ENCODE data around the gene TMEM222. TPM values are rescaled to one million over a fixed set of nuclear protein-coding genes. Genes with fewer than 3 reads are reported as not detected.

TMEM222 gene
- total and polyA plus RNA-seq, 2 of the 4 experiments (the other 2 are of a cell fraction), result 19.9 to 54.1 TPM

DNA sequence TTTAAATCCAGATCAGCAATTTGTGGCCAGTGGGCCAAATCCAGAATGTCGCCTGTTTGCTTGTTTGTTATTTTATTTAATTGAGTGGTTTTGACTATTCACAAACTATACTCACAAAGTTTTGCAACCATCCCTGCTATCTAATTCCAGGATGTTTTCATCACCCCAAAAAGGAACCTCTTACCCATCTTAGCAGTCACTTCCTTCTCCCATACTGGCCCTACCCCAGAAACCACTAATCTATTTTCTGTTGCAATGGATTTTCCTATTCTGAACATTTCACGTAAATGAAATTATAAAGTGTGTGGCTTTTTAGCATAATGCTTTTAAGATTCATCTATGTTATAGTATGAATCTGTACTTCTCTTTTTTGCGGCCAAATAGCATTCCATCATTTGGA is 46.3 kb upstream of the TMEM222 start:
- no peak overlapping the region for H3K4ac ChIP-seq (ENCODE audit: low read depth, low read length)
- no peak overlapping the region for H2BK20ac ChIP-seq (ENCODE audit: low read depth, low read length)
- H4K20me1 ChIP-seq (ENCODE audit: insufficient read depth, low read length), result no peaks in the 10 kb centered on the region
- no peak overlapping the region for H2BK15ac ChIP-seq (ENCODE audit: low read depth, low read length)
- DNase-seq (no peak), ATAC-seq (ENCODE audit: low read depth) (no peak)
- no peak overlapping the region for H3K4me3 ChIP-seq (ENCODE audit: insufficient read depth, low read depth, low read length)
- no CpG with 5 or more reads among the region's 3 CpGs for WGBS, 2 experiments (ENCODE audit: extremely low coverage in 2 of 2, insufficient read length in 1 of 2)
- H2AK9ac ChIP-seq (replicated peaks; ENCODE audit: low read depth, low read length, poor library complexity), result no peak overlapping the region
- H2BK120ac ChIP-seq (ENCODE audit: low read depth, low read length), result no peak overlapping the region
- H3K23ac ChIP-seq (ENCODE audit: low read depth, low read length), result no peak overlapping the region
- no peak overlapping the region for H4K91ac ChIP-seq (ENCODE audit: insufficient read depth, low read depth, low read length)
- in situ Hi-C loops (cut with MboI; ENCODE audit: low sequenced_read_pairs) (no loop called here), dilution Hi-C loops (cut with HindIII; ENCODE audit: low sequenced_read_pairs, unreplicated experiment) (no loop called here), intact Hi-C loops (cut with micrococcal nuclease) (loop anchor here (1.0 kb wide), 1 partner anchor 27 kb away; no protein-coding TSS in a partner anchor)
- H2BK5ac ChIP-seq (ENCODE audit: low read depth, low read length, poor library complexity, severe bottlenecking), result no peak overlapping the region
- H3K9me3 ChIP-seq (ENCODE audit: control insufficient read depth, insufficient read depth, low read length), result no peaks in the 10 kb centered on the region
- no peak overlapping the region for H3K9ac ChIP-seq (ENCODE audit: low read depth, low read length)
- no peak overlapping the region for H2AFZ ChIP-seq (replicated peaks; ENCODE audit: low read length, poor library complexity)
- H3K4me2 ChIP-seq (ENCODE audit: low read depth, low read length), result no peak overlapping the region
- ChIA-PET POLR2A (ENCODE audit: unreplicated experiment) (no interaction called here), CTCF (no interaction called here)
- H4K5ac ChIP-seq (ENCODE audit: low read depth, low read length), result no peak overlapping the region
- no peak overlapping the region for H3K18ac ChIP-seq (ENCODE audit: low read depth, low read length)
- no peak overlapping the region for H3K14ac ChIP-seq (replicated peaks; ENCODE audit: low read depth, low read length)
- BruUV-seq (replicated peaks), result no TSS peak
- no peak overlapping the region for H4K8ac ChIP-seq (ENCODE audit: low read depth in 2 of 2, low read length in 2 of 2)
- TF ChIP-seq BHLHE40 (IDR thresholded peaks at IDR 0.05; ENCODE audit: low read depth, low read length), result no peak
- no peak for TF ChIP-seq RFX5 (IDR thresholded peaks at IDR 0.05; ENCODE audit: low read depth, low read length)
- TF ChIP-seq CHD1 (IDR thresholded peaks at IDR 0.05; ENCODE audit: low read depth, low read length), result no peak
- TF ChIP-seq CTCF (conservative IDR thresholded peaks at IDR 0.05; ENCODE audit: low read depth, low read length), result no peak
- no peak for TF ChIP-seq CEBPB (IDR thresholded peaks at IDR 0.05; ENCODE audit: low read depth, low read length)
- no peak for TF ChIP-seq FOS (IDR thresholded peaks at IDR 0.05; ENCODE audit: low read depth, low read length)
- TF ChIP-seq RCOR1 (IDR thresholded peaks at IDR 0.05; ENCODE audit: insufficient replicate concordance, low read length), result no peak
- TF ChIP-seq, protein P1, sequence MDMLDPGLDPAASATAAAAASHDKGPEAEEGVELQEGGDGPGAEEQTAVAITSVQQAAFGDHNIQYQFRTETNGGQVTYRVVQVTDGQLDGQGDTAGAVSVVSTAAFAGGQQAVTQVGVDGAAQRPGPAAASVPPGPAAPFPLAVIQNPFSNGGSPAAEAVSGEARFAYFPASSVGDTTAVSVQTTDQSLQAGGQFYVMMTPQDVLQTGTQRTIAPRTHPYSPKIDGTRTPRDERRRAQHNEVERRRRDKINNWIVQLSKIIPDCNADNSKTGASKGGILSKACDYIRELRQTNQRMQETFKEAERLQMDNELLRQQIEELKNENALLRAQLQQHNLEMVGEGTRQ (IDR thresholded peaks at IDR 0.05; ENCODE audit: low read depth, low read length), result no peak
- TF ChIP-seq ELK1 (IDR thresholded peaks at IDR 0.05; ENCODE audit: borderline replicate concordance, low read depth, low read length), result no peak
- no peak for TF ChIP-seq MAFK (IDR thresholded peaks at IDR 0.05; ENCODE audit: low read depth, low read length)
- TF ChIP-seq MXI1 (IDR thresholded peaks at IDR 0.05; ENCODE audit: borderline replicate concordance, low read depth, low read length), result no peak
- no peak for TF ChIP-seq MAZ (IDR thresholded peaks at IDR 0.05; ENCODE audit: borderline replicate concordance, low read depth, low read length)
- TF ChIP-seq SMC3 (IDR thresholded peaks at IDR 0.05; ENCODE audit: low read depth, low read length), result no peak
- TF ChIP-seq RAD21 (IDR thresholded peaks at IDR 0.05; ENCODE audit: low read length), result no peak
- no peak for TF ChIP-seq POLR2A (IDR thresholded peaks at IDR 0.05; ENCODE audit: low read depth, low read length)
- no peak for TF ChIP-seq NFE2L2 (IDR thresholded peaks at IDR 0.05; ENCODE audit: low read depth, low read length)
- H3K36me3 ChIP-seq (ENCODE audit: control insufficient read depth, insufficient read depth, low read length), result no peaks in the 10 kb centered on the region
- no peaks in the 10 kb centered on the region for H3K27me3 ChIP-seq (ENCODE audit: control insufficient read depth, insufficient read depth, low read length)
- no peak overlapping the region for H2AK5ac ChIP-seq (ENCODE audit: low read depth, low read length)
- H3K56ac ChIP-seq (ENCODE audit: extremely low read depth, insufficient read depth, low read length), result no peak overlapping the region
- no peaks in the 10 kb centered on the region for H3K4me1 ChIP-seq (ENCODE audit: control insufficient read depth, insufficient read depth, low read length)
- no peaks in the 10 kb centered on the region for H3K9me1 ChIP-seq (ENCODE audit: insufficient read depth, low read length)
- H3K27ac ChIP-seq (ENCODE audit: insufficient read depth, low read length), result no peak overlapping the region
- no peaks in the 10 kb centered on the region; a peak in 1 of 4 replicates for H3K79me1 ChIP-seq (ENCODE audit: low read depth in 1 of 2, low read length in 2 of 2)

Measured in IMR-90 (cell line).